Measurements from ENCODE around the gene GPC6.

DNA sequence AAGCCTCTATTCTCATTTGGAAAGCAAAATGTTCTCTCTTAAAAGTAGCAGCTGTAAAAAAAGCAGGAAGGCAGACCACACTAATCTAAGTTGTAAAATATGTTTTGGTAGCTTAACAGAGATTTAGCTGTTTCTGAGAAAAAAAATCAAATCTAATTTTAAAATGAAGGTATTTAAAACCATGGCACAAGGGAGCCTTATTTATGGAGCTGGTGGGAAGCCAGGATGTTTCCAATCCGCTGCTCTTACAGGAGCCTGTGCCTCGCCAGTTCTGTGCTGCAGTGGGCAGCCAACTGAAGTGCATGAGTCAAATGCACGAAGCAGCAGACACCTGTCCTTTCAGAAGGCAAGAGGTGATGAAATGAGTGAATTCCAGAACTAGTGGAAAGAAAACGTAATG lies 28.2 kb downstream of the GPC6 start:
- no peak for TF ChIP-seq EZH2 (IDR thresholded peaks at IDR 0.05; ENCODE audit: borderline replicate concordance, insufficient read depth, low read depth, low read length, poor library complexity, severe bottlenecking)
- TF ChIP-seq, protein P1, sequence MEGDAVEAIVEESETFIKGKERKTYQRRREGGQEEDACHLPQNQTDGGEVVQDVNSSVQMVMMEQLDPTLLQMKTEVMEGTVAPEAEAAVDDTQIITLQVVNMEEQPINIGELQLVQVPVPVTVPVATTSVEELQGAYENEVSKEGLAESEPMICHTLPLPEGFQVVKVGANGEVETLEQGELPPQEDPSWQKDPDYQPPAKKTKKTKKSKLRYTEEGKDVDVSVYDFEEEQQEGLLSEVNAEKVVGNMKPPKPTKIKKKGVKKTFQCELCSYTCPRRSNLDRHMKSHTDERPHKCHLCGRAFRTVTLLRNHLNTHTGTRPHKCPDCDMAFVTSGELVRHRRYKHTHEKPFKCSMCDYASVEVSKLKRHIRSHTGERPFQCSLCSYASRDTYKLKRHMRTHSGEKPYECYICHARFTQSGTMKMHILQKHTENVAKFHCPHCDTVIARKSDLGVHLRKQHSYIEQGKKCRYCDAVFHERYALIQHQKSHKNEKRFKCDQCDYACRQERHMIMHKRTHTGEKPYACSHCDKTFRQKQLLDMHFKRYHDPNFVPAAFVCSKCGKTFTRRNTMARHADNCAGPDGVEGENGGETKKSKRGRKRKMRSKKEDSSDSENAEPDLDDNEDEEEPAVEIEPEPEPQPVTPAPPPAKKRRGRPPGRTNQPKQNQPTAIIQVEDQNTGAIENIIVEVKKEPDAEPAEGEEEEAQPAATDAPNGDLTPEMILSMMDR (IDR thresholded peaks at IDR 0.05), result no peak

Data from B cell (primary cell).